SU-DHL-6 (cell line): ENCODE data around the gene HMMR.

Source experiments
- EZH2phosphoT487 ChIP-seq: fragments of 200-600 bp; sonication (generic), shearing (Covaris generic); conservative IDR thresholded peaks from 2 replicates; pipeline ENCODE4 v1.6.1; 2018; ENCODE audit warnings: mild to moderate bottlenecking, antibody characterized with exemption, low read length, moderate library complexity, mixed read lengths
- TF ChIP-seq, protein P1 (sequence below): fragments of 200-600 bp; sonication (generic); IDR thresholded peaks from one replicate; pipeline ENCODE4 v1.5.1; 2017; ENCODE audit warnings: antibody characterized with exemption, mild to moderate bottlenecking, low read length, moderate library complexity; ENCODE audit not compliant: insufficient read depth, poor library complexity, severe bottlenecking

DNA sequence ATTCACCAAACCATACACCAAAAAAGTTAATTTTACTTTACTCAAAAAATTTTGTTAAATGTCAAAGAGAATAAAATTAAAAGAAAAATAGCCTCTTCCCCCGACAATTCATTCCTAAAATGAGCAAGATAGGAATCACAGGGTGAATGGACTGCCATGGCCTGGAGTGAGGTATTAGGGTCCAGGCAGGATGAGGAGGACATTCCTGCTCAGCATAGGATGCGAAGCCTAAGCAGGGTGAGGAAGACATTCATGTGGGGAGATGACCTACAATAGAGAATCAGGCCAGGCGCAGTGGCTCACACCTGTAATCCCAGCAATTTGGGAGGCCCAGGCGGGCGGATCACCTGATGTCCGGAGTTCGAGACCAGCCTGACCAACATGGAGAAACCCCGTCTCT, 8.9 kb upstream of the HMMR start:
- TF ChIP-seq, protein P1, sequence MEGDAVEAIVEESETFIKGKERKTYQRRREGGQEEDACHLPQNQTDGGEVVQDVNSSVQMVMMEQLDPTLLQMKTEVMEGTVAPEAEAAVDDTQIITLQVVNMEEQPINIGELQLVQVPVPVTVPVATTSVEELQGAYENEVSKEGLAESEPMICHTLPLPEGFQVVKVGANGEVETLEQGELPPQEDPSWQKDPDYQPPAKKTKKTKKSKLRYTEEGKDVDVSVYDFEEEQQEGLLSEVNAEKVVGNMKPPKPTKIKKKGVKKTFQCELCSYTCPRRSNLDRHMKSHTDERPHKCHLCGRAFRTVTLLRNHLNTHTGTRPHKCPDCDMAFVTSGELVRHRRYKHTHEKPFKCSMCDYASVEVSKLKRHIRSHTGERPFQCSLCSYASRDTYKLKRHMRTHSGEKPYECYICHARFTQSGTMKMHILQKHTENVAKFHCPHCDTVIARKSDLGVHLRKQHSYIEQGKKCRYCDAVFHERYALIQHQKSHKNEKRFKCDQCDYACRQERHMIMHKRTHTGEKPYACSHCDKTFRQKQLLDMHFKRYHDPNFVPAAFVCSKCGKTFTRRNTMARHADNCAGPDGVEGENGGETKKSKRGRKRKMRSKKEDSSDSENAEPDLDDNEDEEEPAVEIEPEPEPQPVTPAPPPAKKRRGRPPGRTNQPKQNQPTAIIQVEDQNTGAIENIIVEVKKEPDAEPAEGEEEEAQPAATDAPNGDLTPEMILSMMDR, result no peak
- no peak for TF ChIP-seq EZH2phosphoT487
